ENCODE measurements around the gene C7orf33.
"Not testable (repeated sequence)": the region's sequence is repeated elsewhere in the genome, so short reads cannot be mapped to it uniquely, and the experiment has no call there.

Gene C7orf33

GRCh38 chr7:148581624-148582023 is 8.9 kb upstream of the C7orf33 start:
- DNase-seq, result no peak

GRCh38 chr7:148584154-148584827 is 6.3 kb upstream of the C7orf33 start:
- no peak for DNase-seq

- DNase-seq, result no peak
Measured at GRCh38 chr7:148585399-148585798, 5.2 kb upstream of the C7orf33 start.

- DNase-seq, result no peak
Measured at GRCh38 chr7:148587076-148587475, 3.5 kb upstream of the C7orf33 start.

GRCh38 chr7:148588168-148588567 is 2.4 kb upstream of the C7orf33 start:
- DNase-seq, result no peak

GRCh38 chr7:148588670-148589131 is 1.9 kb upstream of the C7orf33 start:
- DNase-seq, result peak; percentile 14

- no peak for DNase-seq
Measured at GRCh38 chr7:148589640-148590039, 926 bp upstream of the C7orf33 start.

GRCh38 chr7:148596354-148596753 is 5.8 kb downstream of the C7orf33 start:
- not testable (repeated sequence) for DNase-seq

- no peak for DNase-seq
Measured at GRCh38 chr7:148598351-148598750, 7.8 kb downstream of the C7orf33 start.

GRCh38 chr7:148605350-148605749 is 14.8 kb downstream of the C7orf33 start:
- DNase-seq, result no peak

GRCh38 chr7:148607151-148607661 is 16.6 kb downstream of the C7orf33 start:
- DNase-seq, result no peak

- no peak for DNase-seq
Measured at GRCh38 chr7:148609045-148609725, 18.6 kb downstream of the C7orf33 start.

GRCh38 chr7:148611692-148612091 is 21.1 kb downstream of the C7orf33 start:
- DNase-seq, result peak; percentile 77

- no peak for DNase-seq
Measured at GRCh38 chr7:148615085-148615730, 24.6 kb downstream of the C7orf33 start.

- DNase-seq, result no peak
Measured at GRCh38 chr7:148620749-148621359, 30.3 kb downstream of the C7orf33 start.

GRCh38 chr7:148621563-148621962 is 31.0 kb downstream of the C7orf33 start:
- no peak for DNase-seq

- DNase-seq, result peak; percentile 84
Measured at GRCh38 chr7:148622887-148623585, 32.5 kb downstream of the C7orf33 start.

GRCh38 chr7:148623586-148624282 is 33.2 kb downstream of the C7orf33 start:
- no peak for DNase-seq

GRCh38 chr7:148624735-148625134 is 34.2 kb downstream of the C7orf33 start:
- DNase-seq, result no peak

GRCh38 chr7:148625342-148625741 is 34.8 kb downstream of the C7orf33 start:
- DNase-seq, result no peak

GRCh38 chr7:148626828-148627227 is 36.3 kb downstream of the C7orf33 start:
- DNase-seq, result no peak

GRCh38 chr7:148628011-148628410 is 37.4 kb downstream of the C7orf33 start:
- DNase-seq, result no peak

Data from NCI-H2171 (cell line).